HEK293 (cell line): Measurements from ENCODE around the gene TMEFF1.

Source experiments
- CTCF ChIP-seq: fragments of 450-650 bp; formaldehyde crosslinking; IDR thresholded peaks from 2 replicates; pipeline ENCODE4 v1.5.1; 2016; ENCODE audit warnings: missing biosample characterization, missing genetic modification characterization
- PRDM1 ChIP-seq: fragments of 450-650 bp; formaldehyde crosslinking; IDR thresholded peaks from 2 replicates; pipeline ENCODE4; 2016; ENCODE audit warnings: missing biosample characterization, missing genetic modification characterization
- TRIM28 ChIP-seq: IDR thresholded peaks from 2 replicates; pipeline ENCODE4 v1.6.1; 2011; ENCODE audit warnings: low read length, control low read depth, borderline replicate concordance
- ZNF121 ChIP-seq: fragments of 450-650 bp; formaldehyde crosslinking; IDR thresholded peaks from 2 replicates; pipeline ENCODE4 v1.5.1; 2016; ENCODE audit warnings: missing biosample characterization, missing genetic modification characterization
- ZNF544 ChIP-seq: fragments of 450-650 bp; formaldehyde crosslinking; IDR thresholded peaks from 2 replicates; pipeline ENCODE4 v1.5.0; 2017; ENCODE audit warnings: missing biosample characterization, missing genetic modification characterization
- ZNF623 ChIP-seq: fragments of 450-650 bp; formaldehyde crosslinking; IDR thresholded peaks from 2 replicates; pipeline ENCODE4 v1.5.1; 2016; ENCODE audit warnings: missing biosample characterization, missing genetic modification characterization

GRCh38 chr9:100549048-100549447 lies 76.1 kb downstream of the TMEFF1 start:
- TF ChIP-seq PRDM1 (tag by site-specific recombination) (no peak), TRIM28 (no peak), CTCF (tag by site-specific recombination) (no peak), ZNF121 (tag by site-specific recombination) (no peak), ZNF544 (tag by site-specific recombination) (no peak), ZNF623 (tag by site-specific recombination) (no peak)
